ENCODE data around the gene TRPC4.

TRPC4 gene

GRCh38 chr13:37716420-37717195, 153.0 kb downstream of the TRPC4 start:
- no peak for DNase-seq (ENCODE audit: low spot score)

DNA sequence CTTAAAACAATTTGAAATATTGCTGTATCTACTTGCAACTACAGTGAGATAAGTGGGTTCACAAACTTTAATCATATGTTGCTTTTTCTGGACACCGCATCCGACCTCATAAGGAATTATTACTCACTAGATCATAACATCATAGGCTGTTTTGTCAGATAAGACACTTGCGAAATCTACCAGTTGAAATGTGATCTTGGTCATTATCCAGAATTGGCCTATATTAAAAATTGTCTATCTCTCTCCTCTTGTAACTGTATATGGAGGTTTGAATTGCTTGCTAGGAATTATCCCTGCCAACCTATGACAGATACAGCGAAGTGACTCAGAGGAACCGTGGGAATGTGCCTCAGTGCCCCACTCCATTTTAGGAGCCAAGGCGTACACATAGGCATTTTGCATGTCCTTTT, 154.0 kb downstream of the TRPC4 start:
- no peak for DNase-seq (ENCODE audit: low spot score)

GRCh38 chr13:37709318-37709717, 160.3 kb downstream of the TRPC4 start:
- no peak for DNase-seq (ENCODE audit: low spot score)

DNA sequence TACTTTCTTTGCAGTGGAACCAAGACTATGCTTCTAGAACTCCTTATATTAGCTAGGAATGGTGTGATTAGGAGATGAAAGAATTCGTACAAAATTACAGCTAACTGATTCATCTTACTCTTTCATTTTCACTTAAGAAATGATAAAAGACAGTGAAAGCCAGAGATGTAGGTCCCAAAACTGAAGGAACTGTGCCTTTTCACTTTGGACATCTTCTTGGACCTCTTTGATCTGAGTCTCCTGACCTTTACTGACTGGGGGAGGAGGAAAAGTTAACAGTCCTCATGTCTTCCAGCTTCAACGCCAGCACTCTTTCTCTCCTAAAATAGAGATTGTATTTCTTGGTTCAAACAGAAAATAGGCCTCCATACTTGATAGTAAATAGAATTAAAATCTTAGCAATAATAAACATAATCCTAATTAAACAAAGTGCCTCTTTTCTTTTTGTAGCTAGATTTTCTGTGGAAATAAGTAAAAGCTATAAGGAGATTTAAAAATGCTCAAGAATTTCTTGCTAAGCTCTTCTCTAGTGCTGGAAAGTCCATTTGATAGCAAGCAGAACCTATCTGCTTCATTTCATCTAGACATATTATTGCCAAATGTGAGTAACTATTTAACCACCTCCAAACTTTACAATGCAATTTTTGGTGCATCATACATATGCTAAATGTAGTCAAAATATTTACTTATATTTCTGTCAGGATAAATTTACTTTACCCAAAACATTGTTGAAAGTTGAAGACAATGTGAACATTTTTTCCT, 161.7 kb downstream of the TRPC4 start:
- DNase-seq (ENCODE audit: low spot score): no peak

DNA sequence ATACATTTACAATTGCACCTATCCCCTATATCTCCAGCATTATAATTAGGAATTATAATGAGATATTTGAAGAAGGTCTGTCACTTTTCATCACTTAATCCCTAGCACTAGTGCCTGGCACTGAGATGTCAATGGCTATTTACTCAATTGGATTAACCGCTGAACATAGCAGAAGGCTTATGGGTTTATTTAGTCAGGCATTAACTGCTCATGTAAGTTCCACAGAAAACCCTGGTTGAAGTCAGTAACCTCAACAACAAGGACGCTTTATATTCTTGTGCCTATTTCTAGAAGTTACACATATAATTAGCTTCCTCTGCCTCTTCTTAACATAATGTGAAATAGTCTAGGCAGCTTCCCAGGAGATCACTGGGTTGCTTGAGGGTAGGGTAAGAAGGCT, 163.5 kb downstream of the TRPC4 start:
- no peak for DNase-seq (ENCODE audit: low spot score)

GRCh38 chr13:37701972-37702371, 167.6 kb downstream of the TRPC4 start:
- DNase-seq (ENCODE audit: low spot score): no peak

DNA sequence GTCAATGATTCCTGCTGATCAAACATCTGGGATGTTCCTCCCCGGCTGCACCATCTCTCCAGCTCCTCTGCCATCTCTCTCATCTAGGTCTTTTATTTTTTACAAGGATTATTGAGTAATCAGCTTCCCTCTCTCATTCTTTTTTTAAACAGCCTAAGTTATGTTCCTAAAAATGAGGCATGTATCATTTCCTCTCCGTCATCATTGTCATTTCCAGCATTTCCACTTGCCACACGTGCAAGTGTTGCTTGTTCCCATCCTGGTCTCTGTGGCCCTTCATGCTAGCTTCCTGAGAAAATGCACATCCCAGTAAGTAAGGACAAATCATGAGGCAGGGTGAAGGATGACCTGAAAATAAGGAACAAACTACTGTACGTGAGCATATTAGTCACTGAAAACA, 168.3 kb downstream of the TRPC4 start:
- no peak for DNase-seq (ENCODE audit: low spot score)

DNA sequence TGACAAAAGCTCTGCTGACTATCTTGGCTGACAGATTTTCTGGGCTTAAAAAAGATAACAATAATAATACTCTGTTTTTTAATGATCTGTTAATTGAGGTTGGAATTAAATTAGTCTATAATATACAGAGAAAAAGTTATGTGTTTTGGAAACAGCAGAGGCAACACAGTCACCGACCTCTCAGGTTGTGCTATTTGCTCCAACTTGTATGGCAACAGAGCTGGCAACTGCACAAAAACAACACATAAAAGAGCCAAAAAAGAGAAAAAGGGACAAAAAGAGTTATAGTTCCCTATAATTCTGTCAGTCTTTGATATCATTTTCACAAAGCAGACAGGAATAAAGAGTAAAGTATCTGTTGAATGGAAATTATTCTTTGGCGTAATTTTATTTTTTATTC, 168.7 kb downstream of the TRPC4 start:
- no peak for DNase-seq (ENCODE audit: low spot score)

- DNase-seq (ENCODE audit: low spot score): no peak
Measured at GRCh38 chr13:37695200-37695599, 174.4 kb downstream of the TRPC4 start.

DNA sequence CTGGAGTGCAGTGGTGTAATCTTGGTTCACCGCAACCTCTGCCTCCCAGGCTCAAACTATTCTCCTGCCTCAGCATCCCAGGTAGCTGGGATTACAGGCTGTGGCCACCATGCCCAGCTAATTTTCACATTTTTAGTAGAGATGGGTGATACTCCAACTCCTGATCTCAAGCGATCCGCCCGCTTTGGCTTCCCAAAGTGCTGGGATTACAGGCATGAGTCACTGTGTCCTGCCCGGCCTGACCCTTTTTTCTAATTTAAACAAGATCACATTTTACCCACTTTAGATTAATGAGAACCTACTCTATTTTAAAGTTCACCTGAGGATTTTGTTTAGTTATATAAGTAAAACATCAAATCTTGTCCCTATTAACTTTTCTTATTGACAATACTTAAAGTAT, 179.2 kb downstream of the TRPC4 start:
- DNase-seq (ENCODE audit: low spot score): no peak

- DNase-seq (ENCODE audit: low spot score): no peak
Measured at GRCh38 chr13:37686501-37686900, 183.1 kb downstream of the TRPC4 start.

DNA sequence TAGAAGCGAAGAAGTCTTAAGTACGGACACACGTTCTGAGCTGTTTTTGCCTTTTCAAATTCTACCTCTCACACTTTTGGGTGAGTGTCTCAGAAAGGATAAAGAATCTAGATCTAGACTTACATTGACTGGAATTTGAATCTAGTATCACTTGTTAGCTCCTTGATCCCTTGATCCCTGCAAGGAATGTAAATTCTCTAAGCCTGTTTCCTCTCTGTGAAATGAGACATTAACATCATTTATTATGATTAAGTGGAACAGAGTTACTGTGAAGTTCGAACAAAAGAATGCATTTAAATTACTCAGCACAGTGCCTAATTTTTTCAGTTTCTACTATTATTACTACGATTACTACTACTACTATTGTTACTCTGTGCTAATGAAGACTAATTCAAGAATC, 184.4 kb downstream of the TRPC4 start:
- DNase-seq (ENCODE audit: low spot score): no peak

- no peak for DNase-seq (ENCODE audit: low spot score)
Measured at GRCh38 chr13:37682496-37682895, 187.1 kb downstream of the TRPC4 start.

DNA sequence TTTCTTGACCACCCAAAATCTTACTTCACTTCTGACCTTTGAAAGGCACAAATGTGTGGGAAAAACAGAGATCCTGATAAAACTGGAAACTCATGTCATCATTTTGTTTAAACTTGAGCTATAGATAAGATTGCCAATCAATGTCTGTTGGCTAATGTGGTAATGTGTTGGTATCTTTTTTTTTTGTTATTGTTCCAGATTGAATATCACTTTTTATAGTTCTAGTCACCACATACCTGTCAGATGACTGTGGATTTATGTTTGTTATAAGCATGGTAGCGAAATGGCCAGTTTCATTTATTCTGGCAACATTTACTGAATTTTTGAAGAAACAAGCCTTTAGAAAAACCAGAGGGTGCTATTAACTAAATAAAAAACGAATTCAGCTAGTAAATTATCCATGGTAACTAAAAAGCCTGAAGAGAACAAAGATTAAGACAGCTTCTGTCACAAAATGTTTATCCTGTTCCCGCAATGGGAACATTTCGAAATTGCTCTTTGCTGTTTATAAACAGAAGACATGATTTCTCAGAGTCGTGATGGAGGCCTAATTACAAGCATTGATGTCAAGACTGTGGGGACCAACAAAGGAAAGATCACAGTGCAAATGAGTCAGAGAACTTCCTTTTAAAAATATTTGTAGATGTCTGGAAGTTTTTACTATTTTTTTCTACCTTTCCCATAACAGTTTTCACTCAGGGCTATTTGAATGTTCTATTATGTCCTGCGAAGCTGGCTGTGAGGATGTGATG, 188.1 kb downstream of the TRPC4 start:
- no peak for DNase-seq (ENCODE audit: low spot score)

DNA sequence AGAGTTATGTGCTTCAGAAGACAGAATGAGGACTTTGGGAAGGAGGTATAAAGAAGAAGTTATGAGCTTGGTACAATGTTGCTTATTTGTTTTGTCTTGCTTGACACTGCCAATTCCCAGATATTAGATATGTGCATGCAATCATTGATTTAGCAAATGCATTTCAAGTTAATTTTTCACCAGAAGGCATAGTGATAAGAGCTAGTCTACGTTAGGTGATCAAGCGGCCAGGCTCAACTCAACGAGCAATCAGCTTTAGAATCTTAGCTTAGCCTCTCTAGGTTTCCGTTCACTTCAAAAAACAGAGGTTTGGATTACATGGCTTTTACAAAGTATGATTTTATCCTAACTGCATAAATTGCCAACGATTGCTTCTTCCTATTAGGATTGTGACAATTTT, 189.4 kb downstream of the TRPC4 start:
- DNase-seq (ENCODE audit: low spot score): no peak

DNA sequence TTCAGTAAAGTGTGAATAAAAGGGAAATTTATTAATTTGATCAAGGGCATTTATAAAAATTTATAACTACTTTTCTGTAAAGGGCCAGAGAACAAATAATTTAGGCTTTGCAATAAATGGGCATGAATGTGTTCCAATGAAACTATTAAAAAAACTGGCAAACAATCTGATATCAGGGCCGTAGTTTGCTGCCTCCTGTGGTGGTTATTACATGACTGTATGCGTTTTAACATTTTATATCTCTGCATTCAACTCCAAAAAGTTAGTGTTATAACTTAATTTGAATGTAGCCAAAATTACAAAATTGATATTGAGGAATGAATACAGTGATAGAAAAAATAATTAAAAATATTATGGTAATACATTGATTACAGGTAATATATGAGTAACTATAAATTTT, 190.5 kb downstream of the TRPC4 start:
- no peak for DNase-seq (ENCODE audit: low spot score)

DNA sequence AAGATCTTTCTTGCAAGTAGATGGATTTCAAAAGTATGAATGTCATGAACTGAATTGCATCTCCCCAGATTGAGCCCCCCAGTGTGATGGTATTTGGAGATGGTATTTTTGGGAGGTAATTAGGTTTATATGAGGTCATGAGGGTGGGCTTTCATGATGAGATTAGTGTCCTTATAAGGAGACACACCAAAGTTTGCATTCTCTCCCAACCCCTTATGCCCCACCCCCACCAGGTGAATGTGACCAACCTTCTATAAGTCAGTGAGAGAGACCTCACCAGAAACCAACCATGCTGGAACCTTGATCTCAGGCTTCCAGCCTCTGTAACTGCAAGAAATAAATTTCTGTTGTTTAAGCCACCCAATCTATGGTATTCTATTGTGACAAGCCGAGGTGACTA, 199.7 kb downstream of the TRPC4 start:
- DNase-seq (ENCODE audit: low spot score): no peak

GRCh38 chr13:37667702-37668101, 201.9 kb downstream of the TRPC4 start:
- no peak for DNase-seq (ENCODE audit: low spot score)

DNA sequence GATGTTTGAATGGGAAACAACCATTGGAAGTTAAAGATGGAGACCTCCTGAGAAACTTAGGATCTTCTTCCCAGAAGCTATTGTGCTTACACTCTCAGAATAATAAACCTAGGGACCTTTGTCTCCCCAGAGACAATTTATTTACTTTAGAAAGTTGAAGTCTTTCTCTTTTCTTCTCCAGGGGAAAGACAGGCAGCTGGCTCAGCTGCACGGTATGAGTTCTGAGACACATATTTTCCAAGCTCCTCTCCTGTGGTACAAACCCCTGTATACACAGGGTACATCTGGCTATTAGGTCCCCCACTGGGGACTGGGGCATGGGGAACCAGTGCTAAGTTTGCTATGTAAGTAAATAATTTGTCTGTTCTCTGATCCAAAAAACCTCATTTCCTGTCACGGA, 203.5 kb downstream of the TRPC4 start:
- no peak for DNase-seq (ENCODE audit: low spot score)

DNA sequence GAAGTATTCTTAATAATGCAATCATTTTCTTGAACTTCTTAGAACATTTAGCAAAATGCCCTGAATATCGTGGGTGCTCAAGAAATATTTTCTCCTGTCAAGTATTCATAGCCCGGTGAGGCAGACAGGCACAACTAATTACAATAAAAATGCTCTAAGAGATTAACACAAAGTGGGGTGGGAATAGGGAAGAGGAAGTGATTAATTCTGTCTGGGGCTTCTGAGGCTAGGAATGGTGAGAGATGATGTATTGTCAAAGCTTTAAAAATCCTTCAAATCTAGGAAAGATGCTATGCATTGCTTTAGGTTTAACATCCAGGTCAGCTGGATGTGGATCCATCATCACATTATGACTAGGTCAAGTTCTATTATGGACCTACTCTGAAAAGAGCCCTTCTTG, 204.2 kb downstream of the TRPC4 start:
- no peak for DNase-seq (ENCODE audit: low spot score)

GRCh38 chr13:37663724-37664123, 205.8 kb downstream of the TRPC4 start:
- no peak for DNase-seq (ENCODE audit: low spot score)

- no peak for DNase-seq (ENCODE audit: low spot score)
Measured at GRCh38 chr13:37662624-37663023, 206.9 kb downstream of the TRPC4 start.

- no peak for DNase-seq (ENCODE audit: low spot score)
Measured at GRCh38 chr13:37657956-37658355, 211.6 kb downstream of the TRPC4 start.
